Glutamatergic neuron (in vitro differentiated cells): ENCODE measurements around the gene UNC5C. TPM values are rescaled to one million over a fixed set of nuclear protein-coding genes. Genes with fewer than 3 reads are reported as not detected.

Experiments used
- DNase-seq: peaks from one replicate; pipeline ENCODE4 v3.0.0; 2022
- H3K27ac Mint-ChIP-seq: one replicate; pipeline ENCODE4 v1.8.0; 2020; ENCODE audit warnings: mild to moderate bottlenecking, mixed read lengths, inconsistent platforms; ENCODE audit not compliant: unreplicated experiment
- H3K27me3 Mint-ChIP-seq: one replicate; pipeline ENCODE4 v1.8.0; 2020; ENCODE audit warnings: mild to moderate bottlenecking, moderate library complexity, mixed read lengths, inconsistent platforms; ENCODE audit not compliant: unreplicated experiment
- H3K36me3 Mint-ChIP-seq: one replicate; pipeline ENCODE4 v1.8.0; 2020; ENCODE audit warnings: mild to moderate bottlenecking, mixed read lengths, inconsistent platforms; ENCODE audit not compliant: unreplicated experiment
- H3K4me1 Mint-ChIP-seq: one replicate; pipeline ENCODE4 v1.8.0; 2020; ENCODE audit warnings: mild to moderate bottlenecking, low read depth, mixed read lengths, inconsistent platforms; ENCODE audit not compliant: unreplicated experiment
- H3K4me3 Mint-ChIP-seq: one replicate; pipeline ENCODE4 v1.8.0; 2020; ENCODE audit warnings: mild to moderate bottlenecking, mixed read lengths, inconsistent platforms; ENCODE audit not compliant: unreplicated experiment
- H3K9me3 Mint-ChIP-seq: one replicate; pipeline ENCODE4 v1.8.0; 2020; ENCODE audit warnings: mild to moderate bottlenecking, moderate library complexity, mixed read lengths, inconsistent platforms; ENCODE audit not compliant: unreplicated experiment
- total RNA-seq: library from RNA; stranded (reverse); fragmentation: NEBNext Ultra II Directional; extraction: Animal tissue kit (Norgen Biotek cat#: 25700); gene quantifications from one replicate; pipeline ENCODE4 v1.2.1, GENCODE V29; 2021; ENCODE audit not compliant: unreplicated experiment
- TF ChIP-seq, protein P1 (sequence below): fragments of 200-600 bp; sonication (generic); IDR thresholded peaks from one replicate; pipeline ENCODE4 v1.5.0; 2021; ENCODE audit not compliant: partially characterized antibody, unreplicated experiment

UNC5C gene
- total RNA-seq, 1 donor from 2014 or later: 41.2 TPM

DNA sequence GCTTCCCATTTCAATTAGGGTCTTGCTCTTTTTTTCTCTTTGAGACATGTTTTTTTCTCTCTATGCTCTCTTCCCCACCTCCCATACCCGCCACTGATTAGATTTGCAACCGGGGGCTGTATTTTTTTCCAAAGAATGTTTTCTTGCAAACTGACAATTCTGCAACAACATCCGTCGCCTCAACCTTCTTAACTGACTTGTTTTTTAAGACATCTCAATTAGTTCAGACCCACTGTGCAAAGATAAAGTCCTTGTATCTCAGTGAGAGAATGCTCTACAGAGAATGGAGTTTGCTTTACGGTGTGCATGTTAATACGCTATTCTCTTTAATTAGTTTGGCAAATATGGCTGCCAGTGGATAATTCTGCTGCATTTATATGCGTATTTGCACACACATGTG, 126.3 kb downstream of the UNC5C start:
- TF ChIP-seq, protein P1, sequence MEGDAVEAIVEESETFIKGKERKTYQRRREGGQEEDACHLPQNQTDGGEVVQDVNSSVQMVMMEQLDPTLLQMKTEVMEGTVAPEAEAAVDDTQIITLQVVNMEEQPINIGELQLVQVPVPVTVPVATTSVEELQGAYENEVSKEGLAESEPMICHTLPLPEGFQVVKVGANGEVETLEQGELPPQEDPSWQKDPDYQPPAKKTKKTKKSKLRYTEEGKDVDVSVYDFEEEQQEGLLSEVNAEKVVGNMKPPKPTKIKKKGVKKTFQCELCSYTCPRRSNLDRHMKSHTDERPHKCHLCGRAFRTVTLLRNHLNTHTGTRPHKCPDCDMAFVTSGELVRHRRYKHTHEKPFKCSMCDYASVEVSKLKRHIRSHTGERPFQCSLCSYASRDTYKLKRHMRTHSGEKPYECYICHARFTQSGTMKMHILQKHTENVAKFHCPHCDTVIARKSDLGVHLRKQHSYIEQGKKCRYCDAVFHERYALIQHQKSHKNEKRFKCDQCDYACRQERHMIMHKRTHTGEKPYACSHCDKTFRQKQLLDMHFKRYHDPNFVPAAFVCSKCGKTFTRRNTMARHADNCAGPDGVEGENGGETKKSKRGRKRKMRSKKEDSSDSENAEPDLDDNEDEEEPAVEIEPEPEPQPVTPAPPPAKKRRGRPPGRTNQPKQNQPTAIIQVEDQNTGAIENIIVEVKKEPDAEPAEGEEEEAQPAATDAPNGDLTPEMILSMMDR: no peak
- no peak for DNase-seq
- H3K9me3 Mint-ChIP-seq: peaks cover 5% of the 10 kb centered on the region
- H3K27me3 Mint-ChIP-seq: no peaks in the 10 kb centered on the region
- H3K4me3 Mint-ChIP-seq: peak overlapping the region; percentile 3
- peak overlapping the region; percentile 48 for H3K27ac Mint-ChIP-seq
- H3K36me3 Mint-ChIP-seq: no peaks in the 10 kb centered on the region
- peaks cover 20% of the 10 kb centered on the region for H3K4me1 Mint-ChIP-seq

- H3K9me3 Mint-ChIP-seq: peaks cover 5% of the 10 kb centered on the region
- H3K27ac Mint-ChIP-seq: peak overlapping the region; percentile 81
- TF ChIP-seq, protein P1: no peak
- H3K4me3 Mint-ChIP-seq: peak overlapping the region; percentile 44
- H3K4me1 Mint-ChIP-seq: peaks cover 20% of the 10 kb centered on the region
- no peaks in the 10 kb centered on the region for H3K27me3 Mint-ChIP-seq
- no peaks in the 10 kb centered on the region for H3K36me3 Mint-ChIP-seq
- no peak for DNase-seq
Measured at GRCh38 chr4:95421869-95422268, 126.9 kb downstream of the UNC5C start.

GRCh38 chr4:95417531-95417930, 131.2 kb downstream of the UNC5C start:
- Mint-ChIP-seq H3K27ac (no peak overlapping the region), H3K4me1 (peaks cover 25% of the 10 kb centered on the region), H3K27me3 (no peaks in the 10 kb centered on the region), H3K36me3 (no peaks in the 10 kb centered on the region), H3K4me3 (no peak overlapping the region), H3K9me3 (peaks cover 5% of the 10 kb centered on the region)
- TF ChIP-seq, protein P1: no peak
- no peak for DNase-seq

GRCh38 chr4:95415346-95415771, 133.4 kb downstream of the UNC5C start:
- no peak overlapping the region for H3K27ac Mint-ChIP-seq

DNA sequence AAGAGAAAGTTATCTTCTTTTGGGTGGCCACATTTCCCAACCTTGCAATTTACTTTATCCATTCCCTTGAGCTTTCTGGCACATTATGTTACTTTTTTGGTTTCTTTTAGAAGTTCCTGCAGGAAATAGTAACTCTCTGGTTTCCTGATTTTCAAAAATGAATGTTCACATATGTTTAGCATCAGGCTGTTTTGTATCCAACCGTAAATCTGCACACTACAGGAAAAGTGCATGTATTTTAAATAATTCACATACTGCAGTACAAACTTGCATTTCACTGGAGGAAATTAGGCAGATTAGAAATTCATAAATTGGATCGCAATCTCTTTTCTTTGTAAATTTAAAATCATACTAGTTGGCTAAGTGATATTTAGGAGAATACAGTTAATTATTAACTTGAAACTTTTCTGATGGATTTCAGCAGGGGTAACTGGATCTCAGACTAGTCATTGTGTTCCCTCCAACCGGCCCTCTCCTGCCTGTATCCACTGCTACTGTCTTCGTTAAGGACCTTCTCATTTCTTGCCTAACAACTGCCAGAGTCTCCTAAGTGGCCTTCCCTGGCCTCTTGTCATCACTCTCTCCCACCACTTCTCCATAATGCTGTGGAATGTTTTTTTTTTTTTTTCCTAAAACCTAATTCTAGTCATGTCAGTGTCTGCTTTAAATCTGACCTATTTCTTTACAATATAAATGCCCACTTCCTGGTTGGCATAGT, 137.2 kb downstream of the UNC5C start:
- TF ChIP-seq, protein P1: no peak
- DNase-seq: no peak
- Mint-ChIP-seq H3K4me1 (peaks cover 45% of the 10 kb centered on the region), H3K9me3 (peaks cover 3% of the 10 kb centered on the region), H3K4me3 (peak overlapping the region; percentile 17), H3K27ac (peak overlapping the region; percentile 91), H3K27me3 (peaks cover 2% of the 10 kb centered on the region), H3K36me3 (no peaks in the 10 kb centered on the region)

More at GRCh38 chr4:95415346-95415771, 133.4 kb downstream of the UNC5C start:
- Mint-ChIP-seq H3K9me3 (no peaks in the 10 kb centered on the region), H3K4me1 (peaks cover 24% of the 10 kb centered on the region), H3K4me3 (no peak overlapping the region), H3K36me3 (no peaks in the 10 kb centered on the region), H3K27me3 (no peaks in the 10 kb centered on the region)
- TF ChIP-seq, protein P1: no peak
- DNase-seq: no peak
